ENCODE measurements around the gene ZSCAN1.

- TF ChIP-seq CTCF (IDR thresholded peaks at IDR 0.05) (no peak), POLR2A (IDR thresholded peaks at IDR 0.05) (no peak), EP300 (IDR thresholded peaks at IDR 0.05) (no peak)
These were observed 46.0 kb downstream of the ZSCAN1 start for GRCh38 chr19:58079792-58080191.

All from ovary (tissue), 3 donors.